ENCODE results near the gene LEFTY2.

Gene LEFTY2

DNA sequence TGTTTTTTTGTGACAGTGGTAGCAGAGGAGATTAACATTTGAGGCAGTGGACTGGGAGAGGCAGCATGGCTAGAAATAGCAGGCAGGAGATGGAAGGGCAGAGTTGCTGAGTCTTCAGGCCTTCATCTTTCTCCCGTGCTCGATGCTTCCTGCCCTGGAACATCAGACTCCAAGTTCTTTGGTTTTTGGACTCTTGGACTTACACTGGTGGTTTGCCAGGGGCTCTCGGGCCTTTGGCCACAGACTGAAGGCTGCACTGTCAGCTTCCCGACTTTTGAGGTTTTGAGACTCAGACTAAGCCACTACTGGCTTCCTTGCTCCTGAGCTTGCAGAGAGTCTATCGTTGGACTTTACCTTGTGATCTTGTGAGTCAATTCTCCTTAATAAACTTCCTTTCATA is 24.2 kb upstream of the LEFTY2 start:
- Histone ChIP-seq H3K36me3 (ENCODE audit: low read length) (no peaks in the 10 kb centered on the region), H3K9me3 (ENCODE audit: insufficient read depth, low read length) (no peaks in the 10 kb centered on the region), H3K79me2 (ENCODE audit: insufficient read depth, low read length) (no peaks in the 10 kb centered on the region), H3K4me3 (ENCODE audit: insufficient read depth, low read length, poor library complexity, severe bottlenecking) (no peak overlapping the region), H3K9ac (ENCODE audit: low read length) (no peak overlapping the region), H2AFZ (ENCODE audit: low read depth, low read length, severe bottlenecking) (no peak overlapping the region), H3K4me2 (ENCODE audit: low read depth, low read length, poor library complexity, severe bottlenecking) (no peak overlapping the region), H3K27me3 (ENCODE audit: low read length) (no peaks in the 10 kb centered on the region), H3K9me2 (replicated peaks; ENCODE audit: insufficient read depth, low read length) (no peaks in the 10 kb centered on the region), H3F3A (ENCODE audit: insufficient read depth) (no peaks in the 10 kb centered on the region), H4K20me1 (ENCODE audit: low read depth, low read length) (no peaks in the 10 kb centered on the region), H3K27ac (ENCODE audit: low read depth, low read length) (no peak overlapping the region)
- TF ChIP-seq, protein P1, sequence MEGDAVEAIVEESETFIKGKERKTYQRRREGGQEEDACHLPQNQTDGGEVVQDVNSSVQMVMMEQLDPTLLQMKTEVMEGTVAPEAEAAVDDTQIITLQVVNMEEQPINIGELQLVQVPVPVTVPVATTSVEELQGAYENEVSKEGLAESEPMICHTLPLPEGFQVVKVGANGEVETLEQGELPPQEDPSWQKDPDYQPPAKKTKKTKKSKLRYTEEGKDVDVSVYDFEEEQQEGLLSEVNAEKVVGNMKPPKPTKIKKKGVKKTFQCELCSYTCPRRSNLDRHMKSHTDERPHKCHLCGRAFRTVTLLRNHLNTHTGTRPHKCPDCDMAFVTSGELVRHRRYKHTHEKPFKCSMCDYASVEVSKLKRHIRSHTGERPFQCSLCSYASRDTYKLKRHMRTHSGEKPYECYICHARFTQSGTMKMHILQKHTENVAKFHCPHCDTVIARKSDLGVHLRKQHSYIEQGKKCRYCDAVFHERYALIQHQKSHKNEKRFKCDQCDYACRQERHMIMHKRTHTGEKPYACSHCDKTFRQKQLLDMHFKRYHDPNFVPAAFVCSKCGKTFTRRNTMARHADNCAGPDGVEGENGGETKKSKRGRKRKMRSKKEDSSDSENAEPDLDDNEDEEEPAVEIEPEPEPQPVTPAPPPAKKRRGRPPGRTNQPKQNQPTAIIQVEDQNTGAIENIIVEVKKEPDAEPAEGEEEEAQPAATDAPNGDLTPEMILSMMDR (IDR thresholded peaks at IDR 0.05; ENCODE audit: insufficient read depth, low read length, poor library complexity, severe bottlenecking), result no peak
- TF ChIP-seq EZH2phosphoT487 (conservative IDR thresholded peaks at IDR 0.05; ENCODE audit: low read length), result no peak

DNA sequence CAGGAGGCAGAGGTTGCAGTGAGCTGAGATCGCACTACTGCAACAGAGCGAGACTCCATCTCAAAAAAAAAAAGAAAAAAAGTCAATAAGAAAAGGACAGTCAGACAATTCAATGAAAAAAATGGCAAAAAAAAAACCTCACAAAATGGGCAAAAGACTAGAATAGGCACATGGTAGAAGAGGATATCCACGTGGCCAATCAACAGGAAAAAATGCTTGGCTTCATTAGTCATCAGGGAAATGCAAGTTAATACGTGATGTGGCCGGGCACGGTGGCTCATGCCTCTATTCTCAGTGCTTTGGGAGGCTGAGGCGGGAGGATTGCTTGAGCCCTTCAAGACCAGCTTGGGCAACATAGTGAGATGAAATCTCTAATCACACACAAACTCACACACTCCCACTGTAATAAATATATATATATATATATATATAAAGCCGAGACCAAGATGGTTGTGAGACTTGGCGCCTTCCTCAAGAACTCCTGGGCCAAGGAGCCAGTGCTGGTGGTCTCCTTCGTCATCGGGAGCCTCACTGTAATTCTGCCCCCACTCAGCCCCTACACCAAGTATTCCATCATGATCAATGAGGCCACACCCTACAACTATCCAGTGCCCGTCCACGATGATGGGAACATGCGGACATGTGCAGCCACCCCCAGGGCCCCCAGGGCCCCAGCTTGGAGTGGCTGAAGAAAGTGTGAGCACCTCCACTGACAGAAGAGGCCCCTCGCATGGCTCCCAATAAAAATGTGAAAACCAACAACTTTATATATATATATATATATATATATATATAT is 22.9 kb upstream of the LEFTY2 start:
- H3K4me2 ChIP-seq (ENCODE audit: low read depth, low read length, poor library complexity, severe bottlenecking), result no peak overlapping the region
- H3K27ac ChIP-seq (ENCODE audit: low read depth, low read length), result no peak overlapping the region

DNA sequence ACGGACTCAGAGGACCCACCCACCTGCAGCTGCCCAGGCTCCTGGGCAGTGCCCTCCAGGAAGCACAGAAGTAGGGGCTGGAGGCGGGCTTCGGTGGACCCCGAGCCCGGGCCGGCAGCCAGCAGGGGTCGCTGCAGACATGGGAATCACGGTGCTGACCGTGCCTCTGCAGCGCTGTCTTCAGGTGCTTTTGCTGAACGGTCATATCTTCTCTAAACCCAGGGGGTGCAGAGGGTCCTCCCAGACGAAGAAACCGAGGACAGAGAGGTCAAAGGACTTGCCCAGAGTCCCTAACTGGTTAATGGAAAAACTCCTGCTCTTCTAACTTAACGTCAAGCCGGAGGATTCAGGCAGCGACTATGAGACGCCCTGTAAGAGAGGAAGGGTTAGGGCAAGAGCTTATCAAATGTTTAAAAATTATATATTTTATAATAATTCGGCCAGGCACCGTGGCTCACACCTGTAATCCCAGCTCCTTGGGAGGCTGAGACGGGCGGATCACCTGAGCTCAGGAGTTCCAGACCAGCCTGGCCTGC is 21.5 kb upstream of the LEFTY2 start:
- Histone ChIP-seq H3K9me2 (replicated peaks; ENCODE audit: insufficient read depth, low read length) (no peaks in the 10 kb centered on the region), H3K9ac (ENCODE audit: low read length) (no peak overlapping the region), H3K9me3 (ENCODE audit: insufficient read depth, low read length) (no peaks in the 10 kb centered on the region), H3K79me2 (ENCODE audit: insufficient read depth, low read length) (no peaks in the 10 kb centered on the region), H3K27ac (ENCODE audit: low read depth, low read length) (no peak overlapping the region), H3K4me2 (ENCODE audit: low read depth, low read length, poor library complexity, severe bottlenecking) (no peak overlapping the region), H3K27me3 (ENCODE audit: low read length) (no peaks in the 10 kb centered on the region), H4K20me1 (ENCODE audit: low read depth, low read length) (no peaks in the 10 kb centered on the region), H3F3A (ENCODE audit: insufficient read depth) (no peaks in the 10 kb centered on the region), H3K36me3 (ENCODE audit: low read length) (no peaks in the 10 kb centered on the region), H3K4me3 (ENCODE audit: insufficient read depth, low read length, poor library complexity, severe bottlenecking) (no peak overlapping the region), H2AFZ (ENCODE audit: low read depth, low read length, severe bottlenecking) (no peak overlapping the region)
- TF ChIP-seq, protein P1 (IDR thresholded peaks at IDR 0.05; ENCODE audit: insufficient read depth, low read length, poor library complexity, severe bottlenecking), result peak; percentile 77
- TF ChIP-seq EZH2phosphoT487 (conservative IDR thresholded peaks at IDR 0.05; ENCODE audit: low read length), result no peak

More for the DNA sequence above, 22.9 kb upstream of the LEFTY2 start:
- no peaks in the 10 kb centered on the region for H3K9me2 ChIP-seq (replicated peaks; ENCODE audit: insufficient read depth, low read length)
- no peaks in the 10 kb centered on the region for H3K9me3 ChIP-seq (ENCODE audit: insufficient read depth, low read length)
- H3F3A ChIP-seq (ENCODE audit: insufficient read depth), result no peaks in the 10 kb centered on the region
- TF ChIP-seq, protein P1 (IDR thresholded peaks at IDR 0.05; ENCODE audit: insufficient read depth, low read length, poor library complexity, severe bottlenecking), result no peak
- TF ChIP-seq EZH2phosphoT487 (conservative IDR thresholded peaks at IDR 0.05; ENCODE audit: low read length), result no peak
- H4K20me1 ChIP-seq (ENCODE audit: low read depth, low read length), result no peaks in the 10 kb centered on the region
- no peaks in the 10 kb centered on the region for H3K79me2 ChIP-seq (ENCODE audit: insufficient read depth, low read length)
- no peaks in the 10 kb centered on the region for H3K27me3 ChIP-seq (ENCODE audit: low read length)
- H3K36me3 ChIP-seq (ENCODE audit: low read length), result no peaks in the 10 kb centered on the region
- H2AFZ ChIP-seq (ENCODE audit: low read depth, low read length, severe bottlenecking), result no peak overlapping the region
- H3K4me3 ChIP-seq (ENCODE audit: insufficient read depth, low read length, poor library complexity, severe bottlenecking), result no peak overlapping the region
- H3K9ac ChIP-seq (ENCODE audit: low read length), result no peak overlapping the region

Measured in SU-DHL-6 (cell line).